Caco-2 (cell line): ENCODE results near the gene GALR3. TPM values are rescaled to one million over a fixed set of nuclear protein-coding genes. Genes with fewer than 3 reads are reported as not detected.

ENCODE experiments used
- BruUV-seq: library from RNA; stranded (reverse); fragments of 400-500 nt; replicated peaks from 2 replicates; lab custom pipeline; 2021; lab: Mats Ljungman, UMichigan
- CTCF ChIA-PET: fragments of 300-600 bp; sonication (Branson Sonifier 250); formaldehyde crosslinking; loops from one replicate; lab custom pipeline; 2022; ENCODE audit warnings: antibody characterized with exemption; lab: Charles Lee
- POLR2A ChIA-PET: fragments of 300-600 bp; sonication (Branson Sonifier 250); formaldehyde crosslinking; loops from one replicate; lab custom pipeline; 2022; ENCODE audit warnings: antibody characterized with exemption; lab: Charles Lee
- DNase-seq, 2 experiments: peaks; one replicate each; pipeline versions ENCODE4 v3.0.0 to v3.0.0-alpha.2; 2020 to 2022
- H3K27me3 ChIP-seq: replicated peaks from 2 replicates; pipeline ENCODE4 v1.6.0; 2011; ENCODE audit warnings: low read length; ENCODE audit not compliant: control insufficient read depth, insufficient read depth
- H3K36me3 ChIP-seq: 2 replicates; pipeline ENCODE4 v1.5.1; 2011; ENCODE audit warnings: low read length; ENCODE audit not compliant: control insufficient read depth, insufficient read depth
- H3K4me1 ChIP-seq: fragments of 250-450 bp; sonication (Bioruptor Pico); 2 replicates; pipeline ENCODE4 v1.5.1; 2020; ENCODE audit warnings: mild to moderate bottlenecking
- H3K4me3 ChIP-seq: 2 replicates; pipeline ENCODE4 v1.5.1; 2011; ENCODE audit warnings: low read depth, mild to moderate bottlenecking, control low read depth, low read length
- H3K9me3 ChIP-seq: fragments of 250-450 bp; sonication (Bioruptor Pico); 2 replicates; pipeline ENCODE4 v1.5.1; 2020; ENCODE audit warnings: mild to moderate bottlenecking, moderate library complexity
- H3K27ac Mint-ChIP-seq: one replicate; pipeline ENCODE4 v1.8.0; 2022; ENCODE audit warnings: mixed read lengths; ENCODE audit not compliant: unreplicated experiment
- H3K27me3 Mint-ChIP-seq: one replicate; pipeline ENCODE4 v1.8.0; 2022; ENCODE audit warnings: mixed read lengths; ENCODE audit not compliant: insufficient read depth, unreplicated experiment
- H3K36me3 Mint-ChIP-seq: one replicate; pipeline ENCODE4 v1.8.0; 2022; ENCODE audit warnings: mild to moderate bottlenecking, mixed read lengths; ENCODE audit not compliant: insufficient read depth, unreplicated experiment
- H3K4me1 Mint-ChIP-seq: one replicate; pipeline ENCODE4 v1.8.0; 2022; ENCODE audit warnings: low read depth, mixed read lengths; ENCODE audit not compliant: unreplicated experiment
- H3K4me3 Mint-ChIP-seq: one replicate; pipeline ENCODE4 v1.8.0; 2022; ENCODE audit warnings: mild to moderate bottlenecking, moderate library complexity, mixed read lengths; ENCODE audit not compliant: unreplicated experiment
- H3K9me3 Mint-ChIP-seq: one replicate; pipeline ENCODE4 v1.8.0; 2022; ENCODE audit warnings: mixed read lengths; ENCODE audit not compliant: unreplicated experiment
- intact Hi-C: fragments of 100-400 bp; cut with micrococcal nuclease; formaldehyde crosslinking; loops from one replicate; pipeline ENCODE4 v1.10.0; 2022; ENCODE audit not compliant: unreplicated experiment
- total RNA-seq: library from RNA; stranded (reverse); gene quantifications from 2 replicates; pipeline ENCODE4 v1.2.3, GENCODE V29; 2022
- TF ChIP-seq, protein P1 (sequence below), 2 experiments: fragments of 200-600 bp in 1 of 2; IDR thresholded peaks; 1 replicate in 1 of 2; 2 replicates in 1 of 2; pipeline versions ENCODE4 v1.5.1 to v1.8.0; 2011 to 2022; ENCODE audit warnings: antibody characterized with exemption in 1 of 2, control low read depth in 1 of 2, inconsistent platforms in 1 of 2, low read depth in 1 of 2, low read length in 1 of 2, mild to moderate bottlenecking in 1 of 2, moderate library complexity in 1 of 2; ENCODE audit not compliant: insufficient read depth in 1 of 2, severe bottlenecking in 1 of 2, unreplicated experiment in 1 of 2

Gene GALR3
- total RNA-seq, 1 experiment from 2014 or later: 0.27 TPM

GRCh38 chr22:37806409-37807333 is 16.5 kb upstream of the GALR3 start:
- ChIA-PET CTCF (interaction anchor here (0.6 to 1.1 kb wide), 4 partner anchors 37 to 169 kb away, joined by 3 to 5 read pairs (median 4); partner anchors contain the start of gene ANKRD54), POLR2A (interaction anchor here (0.6 to 2.0 kb wide), 7 partner anchors 11 to 198 kb away, joined by 4 to 19 read pairs (median 7); partner anchors contain the start of genes ANKRD54, C22orf23, GGA1 and POLR2F)
- TF ChIP-seq, protein P1, sequence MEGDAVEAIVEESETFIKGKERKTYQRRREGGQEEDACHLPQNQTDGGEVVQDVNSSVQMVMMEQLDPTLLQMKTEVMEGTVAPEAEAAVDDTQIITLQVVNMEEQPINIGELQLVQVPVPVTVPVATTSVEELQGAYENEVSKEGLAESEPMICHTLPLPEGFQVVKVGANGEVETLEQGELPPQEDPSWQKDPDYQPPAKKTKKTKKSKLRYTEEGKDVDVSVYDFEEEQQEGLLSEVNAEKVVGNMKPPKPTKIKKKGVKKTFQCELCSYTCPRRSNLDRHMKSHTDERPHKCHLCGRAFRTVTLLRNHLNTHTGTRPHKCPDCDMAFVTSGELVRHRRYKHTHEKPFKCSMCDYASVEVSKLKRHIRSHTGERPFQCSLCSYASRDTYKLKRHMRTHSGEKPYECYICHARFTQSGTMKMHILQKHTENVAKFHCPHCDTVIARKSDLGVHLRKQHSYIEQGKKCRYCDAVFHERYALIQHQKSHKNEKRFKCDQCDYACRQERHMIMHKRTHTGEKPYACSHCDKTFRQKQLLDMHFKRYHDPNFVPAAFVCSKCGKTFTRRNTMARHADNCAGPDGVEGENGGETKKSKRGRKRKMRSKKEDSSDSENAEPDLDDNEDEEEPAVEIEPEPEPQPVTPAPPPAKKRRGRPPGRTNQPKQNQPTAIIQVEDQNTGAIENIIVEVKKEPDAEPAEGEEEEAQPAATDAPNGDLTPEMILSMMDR (IDR thresholded peaks at IDR 0.05; ENCODE audit: insufficient read depth in 1 of 2, low read depth in 1 of 2, low read length in 1 of 2, severe bottlenecking in 1 of 2, unreplicated experiment in 1 of 2): no peak
- H3K4me1 Mint-ChIP-seq: peaks cover 25% of the 10 kb centered on the region
- H3K4me1 ChIP-seq: peaks cover 13% of the 10 kb centered on the region
- H3K27ac Mint-ChIP-seq: peak overlapping the region; percentile 92
- no peak for DNase-seq
- intact Hi-C loops: loop anchor here (2.0 to 10.0 kb wide), 2 partner anchors 38 to 148 kb away; partner anchors contain the start of genes ANKRD54, C22orf23 and POLR2F
- H3K4me3 Mint-ChIP-seq: peak overlapping the region; percentile 90
- H3K36me3 Mint-ChIP-seq: peaks cover 75% of the 10 kb centered on the region
- no peaks in the 10 kb centered on the region for H3K9me3 ChIP-seq
- H3K27me3 ChIP-seq: no peaks in the 10 kb centered on the region
- peak overlapping the region; percentile 46 for H3K4me3 ChIP-seq
- no peaks in the 10 kb centered on the region for H3K27me3 Mint-ChIP-seq
- no peaks in the 10 kb centered on the region; the same call in 1 of the 2 replicates for H3K36me3 ChIP-seq
- no peaks in the 10 kb centered on the region for H3K9me3 Mint-ChIP-seq
- TSS peak; percentile 69 for BruUV-seq

- TF ChIP-seq, protein P1 (IDR thresholded peaks at IDR 0.05; ENCODE audit: insufficient read depth in 1 of 2, low read depth in 1 of 2, low read length in 1 of 2, severe bottlenecking in 1 of 2, unreplicated experiment in 1 of 2): no peak
- Histone ChIP-seq H3K4me1 (peaks cover 13% of the 10 kb centered on the region), H3K4me3 (peak within 1 kb of the TSS; percentile 46), H3K27me3 (no peaks in the 10 kb centered on the region), H3K9me3 (no peaks in the 10 kb centered on the region), H3K36me3 (no peaks in the 10 kb centered on the region; the same call in 1 of the 2 replicates)
- intact Hi-C loops: loop anchor here (2.0 to 10.0 kb wide), 2 partner anchors 37 to 147 kb away; partner anchors contain the start of genes ANKRD54, C22orf23 and POLR2F
- H3K4me3 Mint-ChIP-seq: peak within 1 kb of the TSS; percentile 90
- ChIA-PET CTCF (interaction anchor here (0.5 to 1.3 kb wide), 9 partner anchors 10 to 547 kb away, joined by 3 to 12 read pairs (median 4); partner anchors contain the start of gene ANKRD54), POLR2A (interaction anchor here (0.5 to 2.0 kb wide), 18 partner anchors 10 to 1437 kb away, joined by 3 to 19 read pairs (median 5); partner anchors contain the start of genes ANKRD54, C22orf23, GGA1 and LGALS2)
- H3K9me3 Mint-ChIP-seq: no peaks in the 10 kb centered on the region
- no peaks in the 10 kb centered on the region for H3K27me3 Mint-ChIP-seq
- peak within 1 kb of the TSS; percentile 92 for H3K27ac Mint-ChIP-seq
- DNase-seq: peak; percentile 94 to 96
- BruUV-seq: no TSS peak
- H3K4me1 Mint-ChIP-seq: peaks cover 25% of the 10 kb centered on the region
- peaks cover 83% of the 10 kb centered on the region for H3K36me3 Mint-ChIP-seq
Measured at GRCh38 chr22:37807410-37808293, 15.5 kb upstream of the GALR3 start, which contains the start of gene GCAT. GCAT (plus strand) TSS chr22:37807934; CDS start chr22:37807968, 34 bp downstream.
